GM19099 (cell line): ENCODE results near the gene MRPL11.

Experiments
- POLR2A ChIP-seq: IDR thresholded peaks from 3 replicates; pipeline ENCODE4 v1.6.1; 2011; ENCODE audit warnings: low read depth; ENCODE audit not compliant: insufficient read length; ENCODE audit errors: extremely low read depth

MRPL11 gene

GRCh38 chr11:66473167-66473566 is 34.5 kb upstream of the MRPL11 start:
- TF ChIP-seq POLR2A, result no peak

GRCh38 chr11:66472054-66472453 is 33.4 kb upstream of the MRPL11 start:
- TF ChIP-seq POLR2A, result no peak

- TF ChIP-seq POLR2A, result no peak
These were observed 32.5 kb upstream of the MRPL11 start for GRCh38 chr11:66471142-66471541.

- no peak for TF ChIP-seq POLR2A
These were observed 31.4 kb upstream of the MRPL11 start for GRCh38 chr11:66470015-66470414.

GRCh38 chr11:66469441-66469840 is 30.8 kb upstream of the MRPL11 start:
- no peak for TF ChIP-seq POLR2A

- no peak for TF ChIP-seq POLR2A
These were observed 30.0 kb upstream of the MRPL11 start for GRCh38 chr11:66468691-66469090.

DNA sequence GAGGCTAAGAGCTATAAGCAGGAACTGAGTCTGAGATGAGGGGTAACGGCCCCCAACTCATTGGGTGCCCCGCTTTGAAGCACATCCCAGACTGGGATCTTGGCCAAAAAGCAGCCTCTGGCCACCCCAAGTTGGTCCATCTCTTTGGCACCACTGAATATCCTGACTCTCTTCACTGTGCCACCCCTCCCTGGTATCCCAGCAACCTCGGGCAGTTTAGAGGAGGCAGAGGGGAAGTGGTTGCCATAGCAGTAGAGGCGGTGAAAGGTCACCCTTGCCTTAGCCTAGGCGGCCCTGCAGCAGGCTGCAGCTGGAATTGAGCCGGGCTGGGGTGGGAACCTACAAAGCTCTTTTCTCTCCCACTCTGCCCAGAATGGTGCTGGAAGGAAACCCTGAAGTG is 29.1 kb upstream of the MRPL11 start:
- TF ChIP-seq POLR2A, result no peak

- no peak for TF ChIP-seq POLR2A
These were observed 28.5 kb upstream of the MRPL11 start for GRCh38 chr11:66467034-66467659.

DNA sequence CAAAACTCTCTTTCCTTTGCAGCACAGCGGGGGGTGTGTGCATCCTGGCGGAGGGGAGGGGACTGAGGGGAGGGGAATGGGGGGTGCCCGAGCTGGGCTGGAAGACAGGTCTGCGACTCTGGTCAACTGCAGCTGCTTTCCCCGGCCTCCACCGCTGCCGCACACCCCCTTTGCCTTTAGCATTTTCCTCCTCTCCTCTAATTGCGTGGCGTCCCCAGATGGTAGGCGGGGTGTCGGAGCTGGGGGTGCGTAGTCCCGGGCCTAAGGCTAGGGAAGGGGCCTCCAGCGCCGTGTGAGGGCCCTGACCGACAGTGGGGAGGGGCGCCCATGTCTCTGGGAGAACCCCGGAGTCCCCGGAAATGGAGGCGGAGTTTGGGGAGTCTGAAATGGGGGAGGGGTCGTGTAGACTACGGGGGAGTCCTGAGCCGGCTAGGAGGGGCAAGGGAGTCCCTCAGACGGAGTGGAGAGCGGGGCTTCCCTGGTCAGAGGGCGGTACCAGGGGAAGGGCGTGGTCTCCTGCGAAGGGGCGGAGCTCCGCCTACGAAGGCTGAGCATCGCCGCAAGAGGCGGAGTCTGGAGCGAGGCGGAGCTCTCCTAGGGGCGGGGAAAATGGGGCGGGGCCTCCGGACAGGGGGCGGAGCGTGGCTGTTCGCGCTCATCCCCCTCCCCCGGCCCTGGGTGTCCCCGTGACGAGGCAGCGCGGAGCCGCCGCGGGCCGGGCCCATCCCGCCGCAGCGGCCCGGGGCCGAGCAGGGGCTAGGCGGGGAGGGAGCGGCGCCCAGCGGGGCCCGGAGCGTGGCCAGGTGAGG is 27.8 kb upstream of the MRPL11 start, which contains the start of gene PELI3:
PELI3 (plus strand) TSS at position 681 of the 809 bp plus-strand sequence. CDS start 1,224 bp downstream, outside the sequence.
- peak; percentile 32 for TF ChIP-seq POLR2A

GRCh38 chr11:66465373-66466224 is 27.0 kb upstream of the MRPL11 start:
- TF ChIP-seq POLR2A, result no peak

GRCh38 chr11:66464916-66465315 is 26.3 kb upstream of the MRPL11 start:
- TF ChIP-seq POLR2A, result no peak

DNA sequence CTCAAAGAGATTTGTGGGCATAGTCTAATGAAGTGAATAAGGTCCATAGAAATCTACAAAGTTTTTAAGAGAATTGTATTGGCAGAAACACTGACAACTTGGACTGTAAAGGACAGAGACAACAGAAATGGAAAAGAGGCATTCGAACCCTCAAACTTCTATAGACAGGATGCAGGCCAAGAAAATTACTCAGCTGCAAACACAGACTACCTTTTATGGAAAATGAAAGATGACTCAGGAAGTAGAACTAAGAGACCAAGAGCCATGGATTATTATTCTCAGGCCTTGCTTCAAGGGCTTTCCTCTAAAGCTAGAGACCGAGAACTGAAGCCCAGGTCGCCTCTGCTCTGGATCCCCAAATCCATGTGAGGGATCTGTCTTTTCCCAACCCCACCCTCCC is 24.3 kb upstream of the MRPL11 start:
- TF ChIP-seq POLR2A, result no peak

GRCh38 chr11:66462010-66462409 is 23.4 kb upstream of the MRPL11 start:
- TF ChIP-seq POLR2A, result no peak

- no peak for TF ChIP-seq POLR2A
These were observed 20.6 kb upstream of the MRPL11 start for GRCh38 chr11:66459138-66459778.

DNA sequence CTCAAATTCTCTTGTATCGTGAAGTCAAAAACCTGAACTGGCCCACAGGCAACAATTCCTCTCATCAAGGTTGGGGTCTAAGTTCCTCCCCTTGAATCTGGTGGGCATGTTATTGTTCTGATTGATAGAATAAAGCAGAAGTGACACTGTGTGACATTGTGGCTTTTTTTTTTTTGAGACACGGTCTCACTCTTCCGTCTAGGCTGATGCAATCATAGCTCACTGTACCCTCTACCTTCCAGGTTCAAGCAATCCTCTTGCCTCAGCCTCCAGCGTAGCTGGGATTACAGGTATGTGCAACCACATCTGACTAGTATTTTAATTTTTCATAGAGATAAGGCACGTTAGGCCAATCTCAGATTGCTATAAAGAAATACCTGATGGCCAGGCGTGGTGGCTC is 19.2 kb upstream of the MRPL11 start:
- TF ChIP-seq POLR2A, result no peak
